ENCODE data around the gene TUBA1C. TPM values are rescaled to one million over a fixed set of nuclear protein-coding genes. Genes with fewer than 3 reads are reported as not detected.
A peak's percentile ranks its signal among the peaks of the same experiment; 100 is the strongest.

Gene TUBA1C
- total RNA-seq, 1 experiment from 2014 or later, result 1,376 TPM

DNA sequence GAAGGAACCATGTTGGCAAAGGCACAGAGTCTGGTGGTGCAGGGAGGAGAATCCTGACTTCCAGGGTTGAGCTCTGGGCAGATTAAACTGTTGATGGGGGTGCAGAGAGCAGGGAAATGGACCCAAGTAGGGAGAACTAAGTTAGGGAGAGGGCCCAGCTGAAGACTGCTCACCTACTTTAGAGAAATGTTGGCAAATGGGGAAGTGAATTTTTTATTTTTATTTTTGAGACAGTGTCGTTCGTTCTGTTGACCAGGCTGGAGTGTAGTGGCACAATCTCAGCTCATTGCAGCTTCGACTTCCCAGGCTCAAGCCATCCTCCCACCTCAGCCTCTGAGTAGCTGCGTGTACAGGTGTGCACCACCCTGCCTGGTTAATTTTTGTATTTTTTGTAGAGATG lies 43.9 kb upstream of the TUBA1C start:
- TF ChIP-seq EZH2 (IDR thresholded peaks at IDR 0.05; ENCODE audit: low read length, unreplicated experiment) (no peak), EZH2phosphoT487 (IDR thresholded peaks at IDR 0.05; ENCODE audit: borderline replicate concordance, low read length) (no peak)
- TF ChIP-seq, protein P1, sequence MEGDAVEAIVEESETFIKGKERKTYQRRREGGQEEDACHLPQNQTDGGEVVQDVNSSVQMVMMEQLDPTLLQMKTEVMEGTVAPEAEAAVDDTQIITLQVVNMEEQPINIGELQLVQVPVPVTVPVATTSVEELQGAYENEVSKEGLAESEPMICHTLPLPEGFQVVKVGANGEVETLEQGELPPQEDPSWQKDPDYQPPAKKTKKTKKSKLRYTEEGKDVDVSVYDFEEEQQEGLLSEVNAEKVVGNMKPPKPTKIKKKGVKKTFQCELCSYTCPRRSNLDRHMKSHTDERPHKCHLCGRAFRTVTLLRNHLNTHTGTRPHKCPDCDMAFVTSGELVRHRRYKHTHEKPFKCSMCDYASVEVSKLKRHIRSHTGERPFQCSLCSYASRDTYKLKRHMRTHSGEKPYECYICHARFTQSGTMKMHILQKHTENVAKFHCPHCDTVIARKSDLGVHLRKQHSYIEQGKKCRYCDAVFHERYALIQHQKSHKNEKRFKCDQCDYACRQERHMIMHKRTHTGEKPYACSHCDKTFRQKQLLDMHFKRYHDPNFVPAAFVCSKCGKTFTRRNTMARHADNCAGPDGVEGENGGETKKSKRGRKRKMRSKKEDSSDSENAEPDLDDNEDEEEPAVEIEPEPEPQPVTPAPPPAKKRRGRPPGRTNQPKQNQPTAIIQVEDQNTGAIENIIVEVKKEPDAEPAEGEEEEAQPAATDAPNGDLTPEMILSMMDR (conservative IDR thresholded peaks at IDR 0.05; ENCODE audit: low read depth, low read length), result no peak
- Histone ChIP-seq H4K20me1 (ENCODE audit: low read length) (no peaks in the 10 kb centered on the region), H3K27me3 (ENCODE audit: low read length) (no peaks in the 10 kb centered on the region), H3K4me1 (ENCODE audit: insufficient read depth, low read length) (peaks cover 7% of the 10 kb centered on the region; the same call in 1 of the 2 replicates), H3K27ac (ENCODE audit: low read length) (no peak overlapping the region), H3K9me3 (ENCODE audit: low read length) (no peaks in the 10 kb centered on the region), H3K9me2 (replicated peaks; ENCODE audit: low read length) (no peaks in the 10 kb centered on the region), H3K36me3 (ENCODE audit: low read depth, low read length) (no peaks in the 10 kb centered on the region), H3F3A (ENCODE audit: low read length, unreplicated experiment) (no peaks in the 10 kb centered on the region), H3K9ac (ENCODE audit: low read length) (no peak overlapping the region), H3K79me2 (ENCODE audit: low read length) (no peaks in the 10 kb centered on the region), H3K4me3 (ENCODE audit: low read length) (no peak overlapping the region), H3K4me2 (ENCODE audit: low read length) (no peak overlapping the region), H2AFZ (ENCODE audit: low read length) (no peak overlapping the region)
- ATAC-seq (no peak), DNase-seq (no peak)
- POLR2A ChIA-PET (ENCODE audit: unreplicated experiment), result no interaction called here
- no TSS peak for BruUV-seq (replicated peaks)
- intact Hi-C loops (cut with micrococcal nuclease), result no loop called here
- CTCF ChIA-PET, result no interaction called here

DNA sequence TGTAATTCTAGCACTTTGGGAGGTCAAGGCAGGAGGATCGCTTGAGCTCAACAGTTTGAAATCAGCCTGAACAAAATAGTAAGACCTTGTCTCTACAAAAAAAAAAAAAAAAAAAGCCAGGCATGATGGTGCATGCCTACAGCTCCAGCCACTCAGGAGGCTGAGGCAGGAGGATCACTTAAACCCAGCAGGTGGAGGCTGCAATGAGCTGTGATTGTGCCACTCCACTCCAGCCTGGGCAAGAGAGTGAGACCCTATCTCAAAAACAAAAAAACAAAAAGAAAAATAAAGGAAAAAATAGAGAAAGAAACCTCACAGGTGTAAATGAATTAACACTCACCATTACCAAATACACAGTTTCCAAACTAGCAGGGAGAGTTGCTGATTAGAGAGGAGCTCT lies 41.8 kb upstream of the TUBA1C start:
- no peak overlapping the region for H3K4me2 ChIP-seq (ENCODE audit: low read length)
- H3K27ac ChIP-seq (ENCODE audit: low read length), result no peak overlapping the region
- no peaks in the 10 kb centered on the region for H4K20me1 ChIP-seq (ENCODE audit: low read length)
- ATAC-seq (no peak), DNase-seq (no peak)
- TF ChIP-seq EZH2phosphoT487 (IDR thresholded peaks at IDR 0.05; ENCODE audit: borderline replicate concordance, low read length), result no peak
- TF ChIP-seq EZH2 (IDR thresholded peaks at IDR 0.05; ENCODE audit: low read length, unreplicated experiment), result no peak
- TF ChIP-seq, protein P1 (conservative IDR thresholded peaks at IDR 0.05; ENCODE audit: low read depth, low read length), result no peak
- no peak overlapping the region for H3K9ac ChIP-seq (ENCODE audit: low read length)
- intact Hi-C loops (cut with micrococcal nuclease), result no loop called here
- BruUV-seq (replicated peaks), result no TSS peak
- H3K9me2 ChIP-seq (replicated peaks; ENCODE audit: low read length), result no peaks in the 10 kb centered on the region
- peak overlapping the region; percentile 40; the same call in 1 of the 2 replicates for H2AFZ ChIP-seq (ENCODE audit: low read length)
- H3K4me1 ChIP-seq (ENCODE audit: insufficient read depth, low read length), result peaks cover 7% of the 10 kb centered on the region; the same call in 1 of the 2 replicates
- H3K9me3 ChIP-seq (ENCODE audit: low read length), result no peaks in the 10 kb centered on the region
- no peak overlapping the region for H3K4me3 ChIP-seq (ENCODE audit: low read length)
- ChIA-PET CTCF (no interaction called here), POLR2A (ENCODE audit: unreplicated experiment) (interaction anchor here (0.6 to 0.7 kb wide), 2 partner anchors 8 to 47 kb away, joined by 3 read pairs; no protein-coding TSS in a partner anchor)
- H3F3A ChIP-seq (ENCODE audit: low read length, unreplicated experiment), result no peaks in the 10 kb centered on the region
- H3K79me2 ChIP-seq (ENCODE audit: low read length), result no peaks in the 10 kb centered on the region
- H3K27me3 ChIP-seq (ENCODE audit: low read length), result no peaks in the 10 kb centered on the region
- no peaks in the 10 kb centered on the region for H3K36me3 ChIP-seq (ENCODE audit: low read depth, low read length)

DNA sequence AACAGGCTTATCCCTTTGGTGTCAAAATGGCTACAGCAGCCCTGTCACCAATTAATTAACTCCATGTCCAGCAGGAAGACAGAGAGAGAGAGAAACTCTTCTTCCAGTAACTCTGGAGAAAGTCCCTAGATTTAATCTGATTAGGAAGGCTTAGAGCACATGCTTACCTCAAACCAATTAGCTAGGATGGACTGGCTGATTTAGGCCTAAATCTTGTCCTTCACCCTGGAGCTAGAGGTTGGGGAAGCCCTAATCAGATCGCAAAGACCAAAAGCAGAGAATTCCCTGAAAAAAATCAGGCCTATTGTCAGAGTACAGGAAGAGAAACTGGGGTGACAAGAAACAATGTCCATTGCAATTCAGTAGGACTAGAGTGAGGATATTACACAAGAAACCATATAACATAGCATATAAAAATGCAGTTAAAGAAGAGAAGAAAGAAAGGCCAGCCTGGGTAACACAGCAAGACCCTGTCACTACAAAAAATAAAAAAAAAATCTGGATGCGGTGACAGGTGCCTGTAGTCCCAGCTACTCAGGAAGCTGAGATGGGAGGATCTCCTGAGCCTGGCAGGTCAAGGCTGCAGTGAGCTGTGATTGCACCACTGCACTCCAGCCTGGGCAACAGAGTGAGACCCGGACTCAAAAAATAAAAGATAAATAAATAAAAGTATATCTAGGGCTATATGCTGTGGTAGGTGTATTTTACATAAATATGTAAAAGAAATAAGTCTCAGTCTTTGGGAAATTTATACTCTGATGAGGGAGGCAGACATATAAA lies 41.1 kb upstream of the TUBA1C start:
- H3K79me2 ChIP-seq (ENCODE audit: low read length), result no peaks in the 10 kb centered on the region
- TF ChIP-seq, protein P1 (conservative IDR thresholded peaks at IDR 0.05; ENCODE audit: low read depth, low read length), result no peak
- TF ChIP-seq EZH2 (IDR thresholded peaks at IDR 0.05; ENCODE audit: low read length, unreplicated experiment) (no peak), EZH2phosphoT487 (IDR thresholded peaks at IDR 0.05; ENCODE audit: borderline replicate concordance, low read length) (no peak)
- no peaks in the 10 kb centered on the region for H3K9me2 ChIP-seq (replicated peaks; ENCODE audit: low read length)
- H2AFZ ChIP-seq (ENCODE audit: low read length), result no peak overlapping the region
- DNase-seq (no peak), ATAC-seq (no peak)
- ChIA-PET CTCF (no interaction called here), POLR2A (ENCODE audit: unreplicated experiment) (interaction anchor here (0.6 to 0.7 kb wide), 2 partner anchors 9 to 48 kb away, joined by 3 read pairs; no protein-coding TSS in a partner anchor)
- no peaks in the 10 kb centered on the region for H3K27me3 ChIP-seq (ENCODE audit: low read length)
- H3K36me3 ChIP-seq (ENCODE audit: low read depth, low read length), result no peaks in the 10 kb centered on the region
- H3F3A ChIP-seq (ENCODE audit: low read length, unreplicated experiment), result no peaks in the 10 kb centered on the region
- no TSS peak for BruUV-seq (replicated peaks)
- H3K9me3 ChIP-seq (ENCODE audit: low read length), result no peaks in the 10 kb centered on the region
- H3K4me2 ChIP-seq (ENCODE audit: low read length), result no peak overlapping the region
- H3K27ac ChIP-seq (ENCODE audit: low read length), result no peak overlapping the region
- intact Hi-C loops (cut with micrococcal nuclease), result no loop called here
- no peaks in the 10 kb centered on the region for H4K20me1 ChIP-seq (ENCODE audit: low read length)
- no peak overlapping the region for H3K9ac ChIP-seq (ENCODE audit: low read length)
- no peak overlapping the region for H3K4me3 ChIP-seq (ENCODE audit: low read length)
- peaks cover 7% of the 10 kb centered on the region; the same call in 1 of the 2 replicates for H3K4me1 ChIP-seq (ENCODE audit: insufficient read depth, low read length)
